ENCODE measurements around the gene SLC12A9.

The SLC12A9 gene

DNA sequence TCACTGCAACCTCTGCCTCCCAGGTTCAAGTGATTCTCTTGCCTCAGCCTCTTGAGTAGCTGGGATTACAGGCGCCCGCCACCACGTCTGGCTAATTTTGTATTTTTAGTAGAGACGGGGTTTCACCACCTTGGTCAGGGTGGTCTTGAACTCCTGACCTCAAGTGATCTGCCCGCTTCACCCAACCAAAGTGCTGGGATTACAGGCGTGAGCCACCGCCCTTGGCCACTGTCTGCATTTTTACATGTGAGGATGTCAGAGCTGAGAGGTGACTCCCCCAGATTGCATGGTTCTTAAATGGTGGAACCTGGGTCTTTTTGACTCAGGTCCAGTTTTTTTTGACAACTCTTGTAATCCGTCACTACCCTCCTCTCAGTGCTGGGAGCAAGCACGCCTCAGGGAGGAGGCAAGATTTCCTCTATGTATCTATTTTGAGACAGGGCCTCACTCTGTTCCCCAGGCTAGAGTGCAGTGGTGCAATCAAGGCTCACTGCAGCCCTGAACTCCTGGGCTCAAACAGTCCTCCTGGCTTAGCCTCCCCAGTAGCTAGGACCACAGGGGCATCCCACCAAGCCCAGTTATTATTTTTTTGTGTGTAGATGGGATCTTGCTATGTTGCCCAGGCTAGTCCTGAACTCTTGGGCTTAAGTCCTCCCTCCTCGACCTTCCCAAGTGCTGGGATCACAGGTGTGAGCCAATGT, 21.2 kb downstream of the SLC12A9 start:
- no peak overlapping the region; the same call in 1 of the 2 replicates for H3K4me3 ChIP-seq (ENCODE audit: low read depth, low read length)
- no peak for TF ChIP-seq CTCF (IDR thresholded peaks at IDR 0.05; ENCODE audit: low read depth, low read length)

DNA sequence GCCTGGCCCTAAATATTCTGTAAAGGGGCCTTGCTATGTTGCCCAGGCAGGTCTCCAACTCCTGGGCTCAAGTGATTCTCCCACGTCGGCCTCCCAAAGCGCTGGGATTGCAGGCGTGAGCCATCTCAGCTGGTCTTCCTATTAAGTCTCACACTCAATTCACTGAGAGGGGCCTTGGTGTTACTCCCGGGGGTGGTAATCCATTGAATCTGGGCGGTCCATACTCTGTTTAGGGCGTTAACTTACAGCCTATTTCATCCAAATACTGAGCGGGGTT, 21.7 kb downstream of the SLC12A9 start:
- H3K4me3 ChIP-seq (ENCODE audit: low read depth, low read length), result peak overlapping the region; percentile 93
- TF ChIP-seq CTCF (IDR thresholded peaks at IDR 0.05; ENCODE audit: low read depth, low read length), result no peak

DNA sequence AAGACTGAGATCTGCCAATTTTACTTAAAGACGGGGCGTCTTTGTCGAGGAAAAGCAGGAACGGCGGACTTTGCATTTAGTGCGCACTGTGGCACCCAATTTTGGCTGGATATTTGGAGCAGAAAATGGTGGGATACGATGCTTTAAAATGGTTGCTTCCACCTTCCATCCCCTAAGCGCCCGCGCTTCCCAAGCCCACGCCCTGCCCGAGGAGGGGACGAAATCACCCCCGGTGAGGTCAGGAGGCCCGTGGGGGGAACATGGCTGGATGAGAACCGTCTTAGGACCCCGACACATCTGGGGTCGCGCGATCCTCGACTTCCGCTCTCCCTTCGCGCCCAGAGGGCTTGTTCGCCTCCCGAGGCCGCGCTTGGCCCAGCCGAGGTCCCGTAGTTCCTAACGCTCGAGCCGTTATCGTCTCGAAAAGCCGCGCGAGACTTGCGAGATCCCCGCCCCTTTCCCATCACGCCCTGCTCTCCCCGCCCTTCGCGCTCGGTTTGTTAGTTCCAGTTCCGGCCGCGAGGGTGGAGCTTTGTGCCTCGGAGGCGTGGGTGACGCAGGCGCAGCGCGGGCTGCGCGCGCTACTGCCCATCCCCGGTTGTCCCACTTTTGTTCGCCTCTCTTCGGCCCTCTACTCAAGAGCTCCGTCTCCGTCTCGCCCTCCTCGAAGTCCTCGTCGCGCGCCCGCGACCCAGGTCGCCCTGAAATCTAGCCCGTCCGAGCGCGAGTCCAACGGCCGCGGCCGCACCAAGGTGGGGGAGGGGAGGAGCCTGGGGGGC, 22.3 kb downstream of the SLC12A9 start, which contains the start of gene SRRT:
Gene SRRT (plus strand): TSS at position 527 of the 779 bp plus-strand sequence. CDS start 488 bp downstream, outside the sequence.
- TF ChIP-seq CTCF (IDR thresholded peaks at IDR 0.05; ENCODE audit: low read depth, low read length), result no peak
- H3K4me3 ChIP-seq (ENCODE audit: low read depth, low read length), result peak within 1 kb of the TSS; percentile 93

DNA sequence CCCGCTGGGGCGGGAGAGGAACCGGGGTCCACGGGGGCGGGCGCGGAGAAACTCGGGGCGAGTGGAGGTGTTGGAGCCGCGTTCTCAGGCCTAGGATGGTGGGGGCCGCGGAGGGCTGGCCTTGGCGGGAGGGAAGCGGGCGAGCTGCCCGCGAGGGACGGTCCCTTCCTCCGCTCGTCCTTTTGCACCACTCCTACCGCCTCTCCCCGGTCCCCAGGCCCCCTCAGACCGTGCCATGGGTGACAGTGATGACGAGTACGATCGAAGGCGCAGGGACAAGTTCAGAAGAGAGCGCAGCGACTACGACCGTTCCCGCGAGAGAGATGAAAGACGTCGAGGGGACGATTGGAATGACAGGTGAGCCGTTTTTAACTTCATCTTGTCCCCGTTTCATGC, 22.8 kb downstream of the SLC12A9 start:
- TF ChIP-seq CTCF (IDR thresholded peaks at IDR 0.05; ENCODE audit: low read depth, low read length), result no peak
- H3K4me3 ChIP-seq (ENCODE audit: low read depth, low read length), result peak overlapping the region; percentile 93

DNA sequence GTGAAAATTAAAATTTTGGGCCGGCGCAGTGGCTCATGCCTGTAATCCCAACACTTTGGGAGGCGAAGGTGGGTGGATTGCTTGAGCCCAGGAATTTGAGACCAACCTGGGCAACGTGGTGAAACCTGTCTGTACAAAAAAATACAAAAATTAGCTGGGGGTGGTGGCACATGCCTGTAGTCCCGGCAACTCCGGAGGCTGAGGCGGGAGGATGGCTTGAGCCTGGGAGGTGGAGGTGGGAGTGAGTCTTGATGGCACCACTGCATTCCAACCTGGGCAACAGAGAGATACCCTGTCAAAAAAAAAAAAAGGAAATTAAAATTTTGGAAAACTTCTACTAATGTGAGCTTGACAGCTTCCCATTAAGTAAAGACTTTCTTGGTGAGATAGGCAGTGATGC, 25.5 kb downstream of the SLC12A9 start:
- H3K4me3 ChIP-seq (ENCODE audit: low read depth, low read length), result no peak overlapping the region
- TF ChIP-seq CTCF (IDR thresholded peaks at IDR 0.05; ENCODE audit: low read depth, low read length), result no peak

DNA sequence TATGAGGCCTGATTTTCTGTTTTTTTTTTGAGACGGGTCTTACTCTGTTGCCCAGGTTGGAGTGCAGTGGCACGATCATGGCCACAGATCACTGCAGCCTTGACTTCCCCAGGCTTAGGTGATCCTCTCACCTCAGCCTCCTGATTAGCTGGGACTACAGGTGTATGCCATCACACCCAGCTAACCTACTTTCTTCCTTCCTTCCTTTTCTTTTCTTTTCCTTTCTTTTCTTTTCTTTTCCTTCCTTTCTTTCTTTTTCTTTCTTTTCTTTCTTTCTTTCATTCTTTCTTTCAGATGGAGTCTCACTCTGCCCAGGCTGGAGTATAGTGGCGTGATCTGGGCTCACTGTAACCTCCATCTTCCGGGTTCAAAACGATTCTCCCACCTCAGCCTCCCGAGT, 26.2 kb downstream of the SLC12A9 start:
- TF ChIP-seq CTCF (IDR thresholded peaks at IDR 0.05; ENCODE audit: low read depth, low read length), result no peak
- no peak overlapping the region for H3K4me3 ChIP-seq (ENCODE audit: low read depth, low read length)

GRCh38 chr7:100879685-100880261, 27.3 kb downstream of the SLC12A9 start:
- no peak for TF ChIP-seq CTCF (IDR thresholded peaks at IDR 0.05; ENCODE audit: low read depth, low read length)

More at GRCh38 chr7:100879685-100880261, 27.3 kb downstream of the SLC12A9 start:
- H3K4me3 ChIP-seq (ENCODE audit: low read depth, low read length), result no peak overlapping the region
